ENCODE measurements around the gene WDR47. TPM values are rescaled to one million over a fixed set of nuclear protein-coding genes. Genes with fewer than 3 reads are reported as not detected.

Gene WDR47
- total RNA-seq, 1 experiment from 2014 or later = 9.3 TPM

- POLR2A ChIA-PET = interaction anchor here (0.6 to 1.2 kb wide), 2 partner anchors 31 to 353 kb away, joined by 3 to 4 read pairs; partner anchors contain the start of gene TAF13
- RAD21 ChIA-PET (ENCODE audit: low non-redundant PET in 1 of 2, low total read pairs in 2 of 2, uncharacterized antibody in 2 of 2, unreplicated experiment in 2 of 2) = no interaction called here
- BruUV-seq (replicated peaks) = no TSS peak
These were observed 3.7 kb upstream of the WDR47 start for GRCh38 chr1:109045595-109045994.

GRCh38 chr1:109040989-109041620 lies 797 bp downstream of the WDR47 start:
- Histone ChIP-seq H2AFZ (ENCODE audit: low read depth, low read length, poor library complexity, severe bottlenecking) (no peak overlapping the region), H3K4me2 (ENCODE audit: low read length) (peak overlapping the region; percentile 99), H3K27ac (ENCODE audit: low read depth, low read length) (peak overlapping the region; percentile 64), H3K9me3 (ENCODE audit: control insufficient read depth in 1 of 2, insufficient read depth in 1 of 2, low read depth in 1 of 2, low read length in 2 of 2) (no peaks in the 10 kb centered on the region), H3K79me2 (ENCODE audit: insufficient read depth, low read length) (peaks cover 12% of the 10 kb centered on the region), H3K4me3 (replicated peaks in 1 of 2; ENCODE audit: low read depth in 1 of 2, low read length in 2 of 2) (peak overlapping the region; percentile 87 to 97), H3K36me3 (ENCODE audit: control insufficient read depth in 1 of 2, insufficient read depth in 2 of 2, low read length in 2 of 2) (no peaks in the 10 kb centered on the region), H4K20me1 (ENCODE audit: insufficient read depth) (no peaks in the 10 kb centered on the region), H3K27me3 (ENCODE audit: insufficient read depth, low read length) (no peaks in the 10 kb centered on the region), H3K9me2 (ENCODE audit: insufficient read depth) (no peaks in the 10 kb centered on the region), H3K4me1 (ENCODE audit: control insufficient read depth in 1 of 2, insufficient read depth in 2 of 2, low read length in 2 of 2) (peaks cover 3 to 15% of the 10 kb centered on the region in 2 experiments; a peak in 3 of 4 replicates), H3K9ac (ENCODE audit: low read length) (peak overlapping the region; percentile 78)
- DNase-seq (ENCODE audit: low read depth, low spot score) = no peak
- intact Hi-C loops (cut with micrococcal nuclease) = no loop called here
- ChIA-PET POLR2A (interaction anchor here (0.6 to 1.0 kb wide), 2 partner anchors 34 to 275 kb away, joined by 4 read pairs; no protein-coding TSS in a partner anchor), CTCF (no interaction called here), RAD21 (ENCODE audit: low non-redundant PET in 1 of 2, low total read pairs in 2 of 2, uncharacterized antibody in 2 of 2, unreplicated experiment in 2 of 2) (no interaction called here)
- TF ChIP-seq POLR2A (IDR thresholded peaks at IDR 0.05; ENCODE audit: borderline replicate concordance, extremely low read depth, insufficient read depth, insufficient read length) (no peak), ZBTB33 (IDR thresholded peaks at IDR 0.05; ENCODE audit: extremely low read depth, insufficient replicate concordance, low read length) (no peak), EZH2phosphoT487 (IDR thresholded peaks at IDR 0.05; ENCODE audit: borderline replicate concordance) (no peak), CEBPB (IDR thresholded peaks at IDR 0.05; ENCODE audit: low read depth) (no peak), EZH2 (IDR thresholded peaks at IDR 0.05) (no peak), ZFX (IDR thresholded peaks at IDR 0.05) (no peak), SP1 (IDR thresholded peaks at IDR 0.05; ENCODE audit: low read depth) (no peak)
- ATAC-seq = peak; percentile 33
- no TSS peak for BruUV-seq (replicated peaks)

More at GRCh38 chr1:109045595-109045994, 3.7 kb upstream of the WDR47 start:
- H3K9me3 ChIP-seq (ENCODE audit: control insufficient read depth in 1 of 2, insufficient read depth in 1 of 2, low read depth in 1 of 2, low read length in 2 of 2) = no peaks in the 10 kb centered on the region
- no peak overlapping the region for H3K4me2 ChIP-seq (ENCODE audit: low read length)
- H3K9ac ChIP-seq (ENCODE audit: low read length) = no peak overlapping the region
- intact Hi-C loops (cut with micrococcal nuclease) = no loop called here
- ATAC-seq (no peak), DNase-seq (ENCODE audit: low read depth, low spot score) (no peak)
- H3K4me3 ChIP-seq (replicated peaks in 1 of 2; ENCODE audit: low read depth in 1 of 2, low read length in 2 of 2) = no peak overlapping the region
- CTCF ChIA-PET = no interaction called here
- no peaks in the 10 kb centered on the region for H4K20me1 ChIP-seq (ENCODE audit: insufficient read depth)
- no peak for TF ChIP-seq SP1 (IDR thresholded peaks at IDR 0.05; ENCODE audit: low read depth)
- no peak for TF ChIP-seq YY1 (IDR thresholded peaks at IDR 0.05; ENCODE audit: extremely low read depth, insufficient replicate concordance, low read depth, low read length)
- TF ChIP-seq POLR2AphosphoS5 (IDR thresholded peaks at IDR 0.05; ENCODE audit: low read depth, low read length) = no peak
- no peak for TF ChIP-seq POLR2A (IDR thresholded peaks at IDR 0.05; ENCODE audit: borderline replicate concordance, extremely low read depth, insufficient read depth, insufficient read length)
- no peak for TF ChIP-seq FOSL1 (IDR thresholded peaks at IDR 0.05; ENCODE audit: low read depth)
- no peak for TF ChIP-seq EGR1 (IDR thresholded peaks at IDR 0.05; ENCODE audit: low read depth)
- no peak for TF ChIP-seq RAD21 (IDR thresholded peaks at IDR 0.05; ENCODE audit: low read depth)
- TF ChIP-seq ZNF274 (IDR thresholded peaks at IDR 0.05; ENCODE audit: low read depth, low read length) = no peak
- no peak overlapping the region for H2AFZ ChIP-seq (ENCODE audit: low read depth, low read length, poor library complexity, severe bottlenecking)
- no peaks in the 10 kb centered on the region for H3K9me2 ChIP-seq (ENCODE audit: insufficient read depth)
- peaks cover 2% of the 10 kb centered on the region for H3K79me2 ChIP-seq (ENCODE audit: insufficient read depth, low read length)
- peaks cover 3 to 8% of the 10 kb centered on the region in 2 experiments; a peak in 3 of 4 replicates for H3K4me1 ChIP-seq (ENCODE audit: control insufficient read depth in 1 of 2, insufficient read depth in 2 of 2, low read length in 2 of 2)
- no peaks in the 10 kb centered on the region for H3K27me3 ChIP-seq (ENCODE audit: insufficient read depth, low read length)
- H3K36me3 ChIP-seq (ENCODE audit: control insufficient read depth in 1 of 2, insufficient read depth in 2 of 2, low read length in 2 of 2) = no peaks in the 10 kb centered on the region
- H3K27ac ChIP-seq (ENCODE audit: low read depth, low read length) = no peak overlapping the region
